NB4 (cell line): ENCODE results near the gene GATAD2B.

Experiments used
- CTCF ChIP-seq: IDR thresholded peaks from one replicate; pipeline ENCODE4 v1.5.1; 2012; ENCODE audit warnings: low read depth, low read length
- MAX ChIP-seq: IDR thresholded peaks from 2 replicates; pipeline ENCODE4 v1.6.1; 2011; ENCODE audit warnings: low read depth, low read length
- MYC ChIP-seq: IDR thresholded peaks from 2 replicates; pipeline ENCODE4 v1.6.1; 2011; ENCODE audit warnings: low read depth, low read length
- POLR2A ChIP-seq: IDR thresholded peaks from 2 replicates; pipeline ENCODE4 v1.6.1; 2011; ENCODE audit warnings: mild to moderate bottlenecking; ENCODE audit not compliant: insufficient read length; ENCODE audit errors: extremely low read depth

GRCh38 chr1:153953859-153954365 lies 31.1 kb upstream of the GATAD2B start:
- TF ChIP-seq CTCF, result no peak
- no peak for TF ChIP-seq MAX
- no peak for TF ChIP-seq POLR2A
- TF ChIP-seq MYC, result no peak
